ENCODE measurements around the gene CD99. TPM values are rescaled to one million over a fixed set of nuclear protein-coding genes. Genes with fewer than 3 reads are reported as not detected.

Gene CD99
- total RNA-seq, 1 experiment from 2014 or later, result 92.1 TPM

- Histone ChIP-seq H3K9me3 (ENCODE audit: control insufficient read depth, low read depth, low read length) (no peaks in the 10 kb centered on the region), H4K8ac (replicated peaks; ENCODE audit: insufficient read length, low read depth, low read length) (no peak overlapping the region), H4K20me1 (ENCODE audit: control insufficient read depth, insufficient read depth, insufficient read length) (no peaks in the 10 kb centered on the region), H3T11ph (ENCODE audit: low read length) (no peak overlapping the region), H2AFZ (ENCODE audit: low read length) (no peak overlapping the region), H2BK20ac (ENCODE audit: low read depth, low read length, poor library complexity, severe bottlenecking) (no peak overlapping the region), H3K4me2 (ENCODE audit: insufficient read depth, insufficient read length, low read length) (no peak overlapping the region), H3K9ac (ENCODE audit: extremely low read depth, insufficient read length, low read length) (no peak overlapping the region), H2AK5ac (ENCODE audit: insufficient read length, low read length) (no peak overlapping the region), H3K79me1 (ENCODE audit: insufficient read depth, low read depth, low read length, poor library complexity, severe bottlenecking) (no peaks in the 10 kb centered on the region), H3K4ac (ENCODE audit: low read depth, low read length) (no peak overlapping the region), H3K4me1 (ENCODE audit: insufficient read depth, low read length) (no peaks in the 10 kb centered on the region), H3K23me2 (ENCODE audit: insufficient read length, low read depth, low read length, poor library complexity, severe bottlenecking) (no peaks in the 10 kb centered on the region), H2BK5ac (ENCODE audit: insufficient read length, low read length) (no peak overlapping the region), H2BK120ac (ENCODE audit: low read depth, low read length, poor library complexity, severe bottlenecking) (no peak overlapping the region), H2BK12ac (ENCODE audit: insufficient read length, low read depth, low read length) (no peak overlapping the region), H3K14ac (ENCODE audit: insufficient read depth, low read length) (no peak overlapping the region), H3K23ac (ENCODE audit: insufficient read length, low read depth, low read length) (no peak overlapping the region), H3K56ac (ENCODE audit: insufficient read length, low read depth, low read length) (no peak overlapping the region), H3K27ac (ENCODE audit: insufficient read length, low read depth, low read length) (no peak overlapping the region), H3K79me2 (ENCODE audit: insufficient read depth, low read length) (no peaks in the 10 kb centered on the region), H3K18ac (ENCODE audit: insufficient read length, low read depth, low read length) (no peak overlapping the region), H4K91ac (ENCODE audit: insufficient read length, low read depth, low read length) (no peak overlapping the region), H2BK15ac (ENCODE audit: low read depth, low read length) (no peak overlapping the region), H3K27me3 (ENCODE audit: insufficient read depth, low read length) (no peaks in the 10 kb centered on the region), H4K5ac (ENCODE audit: insufficient read length, low read depth, low read length) (no peak overlapping the region)
- Mint-ChIP-seq H3K4me1 (peaks cover 6 to 7% of the 10 kb centered on the region in 2 experiments), H3K27me3 (ENCODE audit: low read depth) (no peaks in the 10 kb centered on the region; the same call in 1 of the 2 replicates), H3K36me3 (ENCODE audit: insufficient read depth in 1 of 3, low read depth in 3 of 3) (peaks cover 22 to 40% (median 34%) of the 10 kb centered on the region in 3 experiments), H3K4me3 (no peak overlapping the region), H3K9me3 (no peaks in the 10 kb centered on the region; a peak in 1 of 5 replicates), H3K27ac (peak overlapping the region in 2 of 3 experiments; percentile 25 to 65; a peak in 4 of 7 replicates)
- no CpG with 5 or more reads among the region's 11 CpGs for WGBS (ENCODE audit: extremely low coverage, insufficient read length, low lambda C conversion rate)
- no peak for DNase-seq
- no peak for TF ChIP-seq CTCF (conservative IDR thresholded peaks at IDR 0.05)
Observed at GRCh38 chrX:2715066-2715600, 24.0 kb downstream of the CD99 start.
